Caco-2 (cell line): ENCODE measurements around the gene CRTAC1. TPM values are rescaled to one million over a fixed set of nuclear protein-coding genes. Genes with fewer than 3 reads are reported as not detected.

Source experiments
- BruUV-seq: library from RNA; stranded (reverse); fragments of 400-500 nt; replicated peaks from 2 replicates; lab custom pipeline; 2021; lab: Mats Ljungman, UMichigan
- CTCF ChIA-PET: fragments of 300-600 bp; sonication (Branson Sonifier 250); formaldehyde crosslinking; loops from one replicate; lab custom pipeline; 2022; ENCODE audit warnings: antibody characterized with exemption; lab: Charles Lee
- POLR2A ChIA-PET: fragments of 300-600 bp; sonication (Branson Sonifier 250); formaldehyde crosslinking; loops from one replicate; lab custom pipeline; 2022; ENCODE audit warnings: antibody characterized with exemption; lab: Charles Lee
- DNase-seq, 2 experiments: peaks; one replicate each; pipeline versions ENCODE4 v3.0.0 to v3.0.0-alpha.2; 2020 to 2022
- H3K27me3 ChIP-seq: replicated peaks from 2 replicates; pipeline ENCODE4 v1.6.0; 2011; ENCODE audit warnings: low read length; ENCODE audit not compliant: control insufficient read depth, insufficient read depth
- H3K36me3 ChIP-seq: 2 replicates; pipeline ENCODE4 v1.5.1; 2011; ENCODE audit warnings: low read length; ENCODE audit not compliant: control insufficient read depth, insufficient read depth
- H3K4me1 ChIP-seq: fragments of 250-450 bp; sonication (Bioruptor Pico); 2 replicates; pipeline ENCODE4 v1.5.1; 2020; ENCODE audit warnings: mild to moderate bottlenecking
- H3K4me3 ChIP-seq: 2 replicates; pipeline ENCODE4 v1.5.1; 2011; ENCODE audit warnings: low read depth, mild to moderate bottlenecking, control low read depth, low read length
- H3K9me3 ChIP-seq: fragments of 250-450 bp; sonication (Bioruptor Pico); 2 replicates; pipeline ENCODE4 v1.5.1; 2020; ENCODE audit warnings: mild to moderate bottlenecking, moderate library complexity
- H3K27ac Mint-ChIP-seq: one replicate; pipeline ENCODE4 v1.8.0; 2022; ENCODE audit warnings: mixed read lengths; ENCODE audit not compliant: unreplicated experiment
- H3K27me3 Mint-ChIP-seq: one replicate; pipeline ENCODE4 v1.8.0; 2022; ENCODE audit warnings: mixed read lengths; ENCODE audit not compliant: insufficient read depth, unreplicated experiment
- H3K36me3 Mint-ChIP-seq: one replicate; pipeline ENCODE4 v1.8.0; 2022; ENCODE audit warnings: mild to moderate bottlenecking, mixed read lengths; ENCODE audit not compliant: insufficient read depth, unreplicated experiment
- H3K4me1 Mint-ChIP-seq: one replicate; pipeline ENCODE4 v1.8.0; 2022; ENCODE audit warnings: low read depth, mixed read lengths; ENCODE audit not compliant: unreplicated experiment
- H3K4me3 Mint-ChIP-seq: one replicate; pipeline ENCODE4 v1.8.0; 2022; ENCODE audit warnings: mild to moderate bottlenecking, moderate library complexity, mixed read lengths; ENCODE audit not compliant: unreplicated experiment
- H3K9me3 Mint-ChIP-seq: one replicate; pipeline ENCODE4 v1.8.0; 2022; ENCODE audit warnings: mixed read lengths; ENCODE audit not compliant: unreplicated experiment
- CTCF ChIP-seq, 2 experiments: fragments of 200-600 bp in 1 of 2; IDR thresholded peaks; 1 replicate in 1 of 2; 2 replicates in 1 of 2; pipeline versions ENCODE4 v1.5.1 to v1.8.0; 2011 to 2022; ENCODE audit warnings: antibody characterized with exemption in 1 of 2, control low read depth in 1 of 2, inconsistent platforms in 1 of 2, low read depth in 1 of 2, low read length in 1 of 2, mild to moderate bottlenecking in 1 of 2, moderate library complexity in 1 of 2; ENCODE audit not compliant: insufficient read depth in 1 of 2, severe bottlenecking in 1 of 2, unreplicated experiment in 1 of 2
- intact Hi-C: fragments of 100-400 bp; cut with micrococcal nuclease; formaldehyde crosslinking; loops from one replicate; pipeline ENCODE4 v1.10.0; 2022; ENCODE audit not compliant: unreplicated experiment
- total RNA-seq: library from RNA; stranded (reverse); gene quantifications from 2 replicates; pipeline ENCODE4 v1.2.3, GENCODE V29; 2022

CRTAC1 gene
- total RNA-seq, 1 experiment from 2014 or later, result not detected

- Histone ChIP-seq H3K4me3 (no peak overlapping the region), H3K27me3 (no peaks in the 10 kb centered on the region; the same call in none of the 2 replicates), H3K36me3 (no peaks in the 10 kb centered on the region), H3K9me3 (no peaks in the 10 kb centered on the region), H3K4me1 (peaks cover 3% of the 10 kb centered on the region; the same call in 1 of the 2 replicates)
- ChIA-PET CTCF (no interaction called here), POLR2A (no interaction called here)
- H3K36me3 Mint-ChIP-seq, result no peaks in the 10 kb centered on the region
- no peaks in the 10 kb centered on the region for H3K9me3 Mint-ChIP-seq
- BruUV-seq, result no TSS peak
- peaks cover 32% of the 10 kb centered on the region for H3K27me3 Mint-ChIP-seq
- peak; percentile 49 to 60 for DNase-seq
- no peaks in the 10 kb centered on the region for H3K4me1 Mint-ChIP-seq
- peak overlapping the region; percentile 20 for H3K4me3 Mint-ChIP-seq
- intact Hi-C loops, result no loop called here
- no peak for TF ChIP-seq CTCF (IDR thresholded peaks at IDR 0.05; ENCODE audit: insufficient read depth in 1 of 2, low read depth in 1 of 2, low read length in 1 of 2, severe bottlenecking in 1 of 2, unreplicated experiment in 1 of 2)
- H3K27ac Mint-ChIP-seq, result no peak overlapping the region
Measured at GRCh38 chr10:98038288-98038687, 7.9 kb upstream of the CRTAC1 start.

GRCh38 chr10:98035599-98035998, 5.2 kb upstream of the CRTAC1 start:
- no peaks in the 10 kb centered on the region for H3K4me1 Mint-ChIP-seq

GRCh38 chr10:98033515-98033914, 3.1 kb upstream of the CRTAC1 start:
- no TSS peak for BruUV-seq

More at GRCh38 chr10:98035599-98035998, 5.2 kb upstream of the CRTAC1 start:
- Histone ChIP-seq H3K9me3 (no peaks in the 10 kb centered on the region), H3K4me3 (no peak overlapping the region), H3K36me3 (no peaks in the 10 kb centered on the region), H3K27me3 (no peaks in the 10 kb centered on the region; the same call in none of the 2 replicates), H3K4me1 (peaks cover 3% of the 10 kb centered on the region; the same call in 1 of the 2 replicates)
- Mint-ChIP-seq H3K36me3 (no peaks in the 10 kb centered on the region), H3K4me3 (no peak overlapping the region), H3K9me3 (no peaks in the 10 kb centered on the region), H3K27me3 (peaks cover 37% of the 10 kb centered on the region), H3K27ac (no peak overlapping the region)
- ChIA-PET POLR2A (no interaction called here), CTCF (interaction anchor here (0.6 kb wide), 1 partner anchor 121 kb away, joined by 3 read pairs; no protein-coding TSS in a partner anchor)
- DNase-seq, result no peak
- BruUV-seq, result no TSS peak
- intact Hi-C loops, result no loop called here
- no peak for TF ChIP-seq CTCF (IDR thresholded peaks at IDR 0.05; ENCODE audit: insufficient read depth in 1 of 2, low read depth in 1 of 2, low read length in 1 of 2, severe bottlenecking in 1 of 2, unreplicated experiment in 1 of 2)

More at GRCh38 chr10:98033515-98033914, 3.1 kb upstream of the CRTAC1 start:
- H3K4me3 Mint-ChIP-seq, result no peak overlapping the region
- no peaks in the 10 kb centered on the region for H3K4me1 Mint-ChIP-seq
- intact Hi-C loops, result no loop called here
- DNase-seq, result no peak
- ChIA-PET POLR2A (no interaction called here), CTCF (interaction anchor here (0.5 kb wide), 1 partner anchor 115 kb away, joined by 3 read pairs; no protein-coding TSS in a partner anchor)
- no peak overlapping the region for H3K4me3 ChIP-seq
- peaks cover 1% of the 10 kb centered on the region; the same call in 1 of the 2 replicates for H3K4me1 ChIP-seq
- H3K9me3 ChIP-seq, result no peaks in the 10 kb centered on the region
- no peaks in the 10 kb centered on the region for H3K9me3 Mint-ChIP-seq
- H3K27me3 Mint-ChIP-seq, result peaks cover 45% of the 10 kb centered on the region
- H3K36me3 Mint-ChIP-seq, result no peaks in the 10 kb centered on the region
- H3K27me3 ChIP-seq, result no peaks in the 10 kb centered on the region; the same call in none of the 2 replicates
- H3K27ac Mint-ChIP-seq, result no peak overlapping the region
- TF ChIP-seq CTCF (IDR thresholded peaks at IDR 0.05; ENCODE audit: insufficient read depth in 1 of 2, low read depth in 1 of 2, low read length in 1 of 2, severe bottlenecking in 1 of 2, unreplicated experiment in 1 of 2), result no peak
- H3K36me3 ChIP-seq, result no peaks in the 10 kb centered on the region
